ENCODE measurements around the gene RAB11A.

GRCh38 chr15:65836665-65837064 is 32.6 kb upstream of the RAB11A start:
- TF ChIP-seq CTCF (IDR thresholded peaks at IDR 0.05), result no peak
- TF ChIP-seq POLR2A (IDR thresholded peaks at IDR 0.05), result no peak

Data from prostate gland (tissue), 2 donors.